ENCODE results near the gene ZNF280D.

Gene ZNF280D

GRCh38 chr15:56772868-56773639 is 39.7 kb upstream of the ZNF280D start:
- Histone ChIP-seq H3K4me2 (no peak overlapping the region), H3K4me1 (peaks cover 12% of the 10 kb centered on the region), H4K20me1 (no peaks in the 10 kb centered on the region), H3K4me3 (no peak overlapping the region), H3K27ac (no peak overlapping the region), H3K27me3 (no peaks in the 10 kb centered on the region), H3K36me3 (no peaks in the 10 kb centered on the region), H3K9ac (no peak overlapping the region), H3K9me3 (no peaks in the 10 kb centered on the region)
- no peak for TF ChIP-seq Cebpa-rat (IDR thresholded peaks at IDR 0.05)

GRCh38 chr15:56770173-56770572 is 36.9 kb upstream of the ZNF280D start:
- Histone ChIP-seq H3K27ac (no peak overlapping the region), H3K9me3 (no peaks in the 10 kb centered on the region), H3K4me2 (no peak overlapping the region), H3K4me3 (no peak overlapping the region), H3K27me3 (no peaks in the 10 kb centered on the region), H3K36me3 (no peaks in the 10 kb centered on the region), H4K20me1 (no peaks in the 10 kb centered on the region), H3K9ac (no peak overlapping the region), H3K4me1 (peaks cover 12% of the 10 kb centered on the region)
- TF ChIP-seq Cebpa-rat (IDR thresholded peaks at IDR 0.05), result no peak

- Histone ChIP-seq H3K36me3 (no peaks in the 10 kb centered on the region), H3K9ac (no peak overlapping the region), H3K4me1 (no peaks in the 10 kb centered on the region), H3K27me3 (no peaks in the 10 kb centered on the region), H3K9me3 (no peaks in the 10 kb centered on the region), H3K27ac (no peak overlapping the region), H4K20me1 (no peaks in the 10 kb centered on the region), H3K4me3 (no peak overlapping the region), H3K4me2 (no peak overlapping the region)
- TF ChIP-seq Cebpa-rat (IDR thresholded peaks at IDR 0.05), result no peak
These were observed 34.0 kb upstream of the ZNF280D start for GRCh38 chr15:56767315-56767714.

GRCh38 chr15:56765251-56765650 is 31.9 kb upstream of the ZNF280D start:
- Histone ChIP-seq H3K9ac (no peak overlapping the region), H3K4me1 (no peaks in the 10 kb centered on the region), H3K36me3 (no peaks in the 10 kb centered on the region), H3K27me3 (no peaks in the 10 kb centered on the region), H3K4me3 (no peak overlapping the region), H3K4me2 (no peak overlapping the region), H3K9me3 (no peaks in the 10 kb centered on the region), H4K20me1 (no peaks in the 10 kb centered on the region), H3K27ac (no peak overlapping the region)
- TF ChIP-seq Cebpa-rat (IDR thresholded peaks at IDR 0.05), result no peak

- no peak overlapping the region for H3K4me2 ChIP-seq
- no peak overlapping the region for H3K27ac ChIP-seq
- no peaks in the 10 kb centered on the region for H3K36me3 ChIP-seq
- H3K27me3 ChIP-seq, result no peaks in the 10 kb centered on the region
- no peaks in the 10 kb centered on the region for H3K9me3 ChIP-seq
- no peaks in the 10 kb centered on the region for H4K20me1 ChIP-seq
- TF ChIP-seq Cebpa-rat (IDR thresholded peaks at IDR 0.05), result no peak
- no peaks in the 10 kb centered on the region for H3K4me1 ChIP-seq
- no peak overlapping the region for H3K9ac ChIP-seq
- H3K4me3 ChIP-seq, result no peak overlapping the region
These were observed 30.0 kb upstream of the ZNF280D start for GRCh38 chr15:56763141-56763895.

- Histone ChIP-seq H3K4me2 (no peak overlapping the region), H3K9me3 (no peaks in the 10 kb centered on the region), H3K4me3 (no peak overlapping the region), H3K27ac (no peak overlapping the region), H4K20me1 (no peaks in the 10 kb centered on the region), H3K27me3 (no peaks in the 10 kb centered on the region), H3K36me3 (no peaks in the 10 kb centered on the region), H3K9ac (no peak overlapping the region), H3K4me1 (no peaks in the 10 kb centered on the region)
- TF ChIP-seq Cebpa-rat (IDR thresholded peaks at IDR 0.05), result no peak
These were observed 26.9 kb upstream of the ZNF280D start for GRCh38 chr15:56760186-56760585.

GRCh38 chr15:56759450-56759845 is 26.1 kb upstream of the ZNF280D start:
- TF ChIP-seq Cebpa-rat (IDR thresholded peaks at IDR 0.05), result no peak
- Histone ChIP-seq H3K4me1 (no peaks in the 10 kb centered on the region), H3K9ac (no peak overlapping the region), H3K4me2 (no peak overlapping the region), H3K9me3 (no peaks in the 10 kb centered on the region), H3K27ac (no peak overlapping the region), H3K36me3 (no peaks in the 10 kb centered on the region), H3K4me3 (no peak overlapping the region), H3K27me3 (no peaks in the 10 kb centered on the region), H4K20me1 (no peaks in the 10 kb centered on the region)

GRCh38 chr15:56758770-56759449 is 25.6 kb upstream of the ZNF280D start:
- H3K4me2 ChIP-seq, result no peak overlapping the region
- no peaks in the 10 kb centered on the region for H3K4me1 ChIP-seq
- H3K27ac ChIP-seq, result no peak overlapping the region
- H3K9me3 ChIP-seq, result no peaks in the 10 kb centered on the region
- H3K4me3 ChIP-seq, result no peak overlapping the region
- no peaks in the 10 kb centered on the region for H3K36me3 ChIP-seq
- H4K20me1 ChIP-seq, result no peaks in the 10 kb centered on the region
- TF ChIP-seq Cebpa-rat (IDR thresholded peaks at IDR 0.05), result no peak
- H3K27me3 ChIP-seq, result no peaks in the 10 kb centered on the region
- no peak overlapping the region for H3K9ac ChIP-seq

GRCh38 chr15:56757875-56758274 is 24.6 kb upstream of the ZNF280D start:
- no peak for TF ChIP-seq Cebpa-rat (IDR thresholded peaks at IDR 0.05)
- H3K36me3 ChIP-seq, result no peaks in the 10 kb centered on the region
- no peak overlapping the region for H3K9ac ChIP-seq
- H3K27ac ChIP-seq, result no peak overlapping the region
- H3K4me3 ChIP-seq, result no peak overlapping the region
- no peak overlapping the region for H3K4me2 ChIP-seq
- H3K4me1 ChIP-seq, result no peaks in the 10 kb centered on the region
- no peaks in the 10 kb centered on the region for H4K20me1 ChIP-seq
- no peaks in the 10 kb centered on the region for H3K9me3 ChIP-seq
- H3K27me3 ChIP-seq, result no peaks in the 10 kb centered on the region

All from BLaER1 (cell line).